Measurements from ENCODE around the gene SMARCD3.

SMARCD3 gene

DNA sequence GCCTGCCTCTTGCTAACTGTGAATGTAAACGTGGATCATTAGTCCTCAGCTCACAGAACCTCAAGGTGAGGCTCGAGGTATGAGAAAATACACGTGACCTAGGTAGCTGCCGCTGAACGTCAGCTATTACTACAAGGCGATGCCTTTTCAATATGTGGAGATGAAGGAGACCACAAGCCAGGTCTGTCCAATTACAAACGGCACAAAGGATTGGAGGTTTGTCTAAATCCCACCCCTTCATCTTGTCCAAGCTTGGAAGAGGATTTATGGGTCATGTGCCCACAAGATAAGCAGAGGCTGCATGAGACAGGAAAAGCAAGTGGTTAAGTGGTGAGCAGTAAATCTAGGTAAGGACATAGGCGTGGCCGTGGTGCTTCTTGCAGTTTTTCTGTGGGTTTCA lies 41.6 kb downstream of the SMARCD3 start:
- FAIRE-seq: no peak

DNA sequence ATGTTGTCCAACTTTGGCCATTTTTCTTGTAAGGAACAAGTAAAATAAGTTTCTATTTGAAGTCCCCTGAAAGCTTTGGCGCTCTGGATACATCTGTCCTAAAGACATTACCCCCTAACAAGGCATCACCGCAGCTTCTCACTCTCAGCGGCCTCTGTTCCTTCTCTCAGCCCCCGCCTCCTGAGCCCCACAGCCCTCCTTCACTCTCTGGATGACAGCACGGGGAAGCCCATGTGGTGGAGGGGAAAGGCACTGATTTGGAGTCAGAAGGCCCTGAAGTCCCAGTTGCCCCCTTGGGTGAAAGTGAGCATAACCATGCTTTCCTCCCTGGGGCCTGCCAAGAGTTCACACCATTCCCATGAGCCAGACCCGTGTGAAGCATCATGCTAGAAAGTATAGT lies 42.8 kb downstream of the SMARCD3 start:
- FAIRE-seq: no peak

DNA sequence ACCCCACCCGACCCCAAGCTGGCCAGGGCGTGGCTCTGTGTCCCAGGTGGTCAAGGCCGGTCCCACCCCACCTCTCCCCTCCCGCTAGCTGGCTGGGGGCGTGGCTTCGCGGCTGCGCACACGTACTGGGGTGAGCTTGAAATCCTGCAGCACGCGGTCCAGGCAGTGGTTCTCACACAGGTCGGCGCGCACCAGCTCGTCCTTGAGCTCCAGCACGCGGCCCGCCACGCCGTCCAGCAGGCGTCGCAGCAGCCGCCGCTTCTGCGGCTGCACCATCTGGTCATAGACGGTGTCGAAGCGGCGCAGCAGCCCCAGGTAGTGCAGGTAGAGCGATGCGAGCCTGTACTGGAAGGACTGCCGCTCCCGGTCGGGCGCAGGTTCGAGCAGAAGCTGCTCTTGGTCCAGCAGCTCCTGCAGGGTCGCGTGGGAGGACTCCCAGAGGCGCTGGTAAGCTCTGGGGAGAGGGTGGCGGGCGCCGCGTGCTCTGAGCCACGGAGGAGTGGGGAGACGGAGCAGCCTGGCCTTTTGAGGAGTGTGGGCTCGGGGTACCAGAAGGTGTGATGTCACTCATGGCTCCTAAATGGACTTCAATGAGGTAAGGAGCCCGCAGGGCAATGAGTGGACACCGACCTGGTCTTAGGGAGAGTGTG lies 44.0 kb downstream of the SMARCD3 start:
- FAIRE-seq: no peak

DNA sequence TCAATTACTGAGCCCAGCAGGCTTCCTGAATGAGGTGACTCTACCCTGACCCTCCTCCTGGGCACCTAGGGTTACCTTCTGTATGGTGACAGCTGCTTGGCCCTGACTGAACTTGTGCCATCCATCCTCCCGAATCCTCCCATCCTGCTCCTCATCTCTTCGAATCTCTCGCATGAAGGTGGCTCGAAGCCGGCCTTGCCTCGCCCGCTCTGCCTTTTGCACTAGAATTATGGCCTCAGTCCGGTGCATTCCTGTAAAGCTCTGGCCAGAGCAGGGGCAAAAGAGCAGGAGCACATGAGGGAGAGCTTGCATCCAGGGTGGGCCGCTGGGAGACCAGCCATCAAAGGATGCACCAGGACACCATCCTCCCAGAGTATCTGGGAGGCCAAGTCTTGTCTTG lies 45.7 kb downstream of the SMARCD3 start:
- no peak for FAIRE-seq

DNA sequence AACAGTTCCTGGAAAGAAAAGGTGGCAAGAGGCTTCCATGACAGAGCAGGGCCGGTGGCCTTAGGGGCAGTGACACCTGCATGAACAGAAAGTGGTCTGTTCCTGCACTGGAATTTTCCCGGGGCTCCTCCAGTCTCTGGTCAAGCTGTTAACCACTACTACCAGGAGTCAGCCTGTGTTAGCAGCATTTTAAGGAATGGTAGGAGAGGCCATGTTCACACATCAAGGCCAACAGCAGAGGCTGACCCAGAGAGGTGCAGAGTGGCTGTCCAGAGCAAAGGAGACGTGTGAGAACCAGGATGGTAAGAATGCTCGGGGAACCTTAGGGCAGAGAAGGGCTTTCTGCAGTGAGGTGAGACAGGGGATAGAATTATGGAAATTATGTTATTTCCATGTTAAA lies 46.7 kb downstream of the SMARCD3 start:
- FAIRE-seq: no peak

DNA sequence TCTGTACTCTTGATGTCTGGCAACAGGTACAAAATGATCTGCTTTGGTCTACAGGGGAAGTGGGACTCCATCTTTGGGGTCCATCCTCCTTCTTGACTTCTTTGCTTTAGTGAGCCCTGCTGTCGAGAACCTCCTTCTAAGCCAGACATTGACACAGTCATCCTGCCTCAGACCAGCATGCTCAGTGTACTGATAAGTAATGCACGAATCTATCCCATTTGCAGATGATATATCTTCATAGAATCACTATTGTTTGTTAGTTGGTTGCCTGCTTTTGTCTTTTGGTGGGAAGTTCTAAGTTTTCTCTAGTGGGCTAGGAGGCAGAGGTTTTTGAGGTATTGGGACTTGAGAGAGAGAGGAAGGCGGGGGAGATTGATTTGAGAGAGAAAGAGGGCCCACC lies 47.1 kb downstream of the SMARCD3 start:
- no peak for FAIRE-seq

DNA sequence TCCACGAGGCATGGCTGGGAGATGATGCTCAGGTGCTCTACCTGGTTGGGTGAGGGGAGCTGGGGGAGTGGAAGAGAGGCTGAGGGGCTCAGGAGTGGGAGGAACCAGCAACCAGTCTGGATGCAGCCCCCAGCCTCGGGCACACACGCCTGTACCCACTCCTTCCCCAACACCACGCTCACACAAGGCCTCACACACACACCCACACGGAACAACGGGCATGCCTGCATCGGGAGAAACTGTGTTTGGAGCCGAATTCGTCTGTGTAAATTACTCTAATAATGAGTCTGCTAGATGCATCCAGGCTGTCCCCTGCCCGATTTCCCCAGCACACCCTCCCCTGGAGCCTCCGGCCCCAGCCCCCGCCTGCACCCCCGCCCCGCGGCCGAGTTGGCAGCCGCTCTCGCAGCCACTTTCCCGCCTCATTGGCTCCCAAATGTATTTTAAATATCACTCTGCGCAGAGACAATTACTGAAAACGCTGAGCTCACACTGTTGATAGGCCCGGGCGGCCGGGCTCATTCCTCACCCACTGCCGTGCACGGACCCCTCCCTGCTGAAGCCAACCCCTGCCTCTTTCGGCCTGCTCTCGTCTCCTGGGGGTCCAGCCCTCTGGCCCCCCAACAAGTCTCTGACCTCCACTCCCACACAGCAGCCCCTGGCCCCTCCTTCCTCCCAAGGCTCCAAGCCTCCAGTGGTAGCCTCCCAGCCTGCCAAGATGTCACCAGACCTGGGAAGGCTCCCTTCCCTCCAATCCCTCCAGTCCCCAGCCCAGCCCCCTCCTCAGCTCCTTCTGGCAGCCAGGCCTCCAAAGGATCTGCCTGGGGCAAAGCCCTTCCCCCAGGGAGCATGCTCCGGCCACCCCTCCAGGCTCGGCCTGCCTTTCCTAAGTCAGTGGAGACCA lies 49.3 kb downstream of the SMARCD3 start:
- no peak for FAIRE-seq

DNA sequence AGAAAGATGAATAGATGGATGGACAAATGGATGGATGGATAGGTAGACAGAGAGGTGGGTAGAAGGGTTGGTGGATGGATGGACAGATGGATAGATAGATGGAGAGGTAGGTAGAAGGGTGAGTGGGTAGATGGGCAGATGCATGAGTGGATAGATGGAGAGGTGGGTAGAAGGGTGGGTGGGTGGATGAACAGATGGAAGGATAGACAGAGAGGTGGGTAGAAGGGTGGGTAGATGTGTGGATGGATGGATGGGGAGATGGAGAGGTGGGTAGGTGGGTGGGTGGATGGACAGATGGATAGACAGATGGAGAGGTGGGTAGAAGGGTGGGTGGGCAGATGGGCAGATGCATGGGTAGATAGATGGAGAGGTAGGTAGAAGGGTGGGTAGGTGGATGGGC lies 50.6 kb downstream of the SMARCD3 start:
- no peak for FAIRE-seq

DNA sequence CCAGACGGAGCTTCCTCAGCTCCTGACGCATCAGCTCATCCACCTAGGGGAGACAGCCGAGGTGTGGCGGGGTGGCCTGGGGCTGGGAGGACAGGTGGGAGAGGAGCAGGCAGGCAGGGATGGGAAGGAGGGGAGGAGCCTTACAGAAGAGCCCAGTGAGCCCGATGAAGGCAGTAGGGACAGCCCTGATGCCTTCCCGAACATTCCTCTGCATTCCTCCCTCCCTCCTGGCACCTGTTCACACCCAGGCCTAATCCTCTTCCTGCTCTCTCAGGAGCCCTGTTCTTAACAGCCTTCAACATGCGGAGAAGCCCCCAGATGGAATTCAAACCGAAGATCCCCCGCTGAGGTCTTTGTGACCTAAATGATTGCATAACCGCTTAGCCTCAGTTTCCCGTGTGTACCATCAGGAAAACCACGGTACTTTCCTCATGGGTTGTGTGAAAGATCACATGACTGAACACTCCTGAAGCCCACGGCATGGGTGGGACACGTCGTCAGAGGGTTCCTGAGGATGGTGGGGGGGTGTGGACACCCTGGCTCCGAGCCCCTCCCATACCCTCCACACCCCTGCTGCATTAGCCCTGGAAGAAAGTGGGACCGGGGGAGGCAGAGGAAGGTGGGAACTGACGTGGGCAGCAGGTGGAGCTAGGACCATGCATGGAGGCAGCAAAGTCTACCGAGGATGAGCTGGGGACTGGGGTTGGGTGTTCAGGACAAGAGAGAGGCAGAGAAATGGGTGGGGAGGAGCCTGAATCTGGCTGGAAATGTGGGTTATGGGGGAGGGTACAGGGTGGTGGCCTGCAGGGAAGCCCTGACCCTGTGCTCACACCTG lies 52.7 kb downstream of the SMARCD3 start:
- no peak for FAIRE-seq

DNA sequence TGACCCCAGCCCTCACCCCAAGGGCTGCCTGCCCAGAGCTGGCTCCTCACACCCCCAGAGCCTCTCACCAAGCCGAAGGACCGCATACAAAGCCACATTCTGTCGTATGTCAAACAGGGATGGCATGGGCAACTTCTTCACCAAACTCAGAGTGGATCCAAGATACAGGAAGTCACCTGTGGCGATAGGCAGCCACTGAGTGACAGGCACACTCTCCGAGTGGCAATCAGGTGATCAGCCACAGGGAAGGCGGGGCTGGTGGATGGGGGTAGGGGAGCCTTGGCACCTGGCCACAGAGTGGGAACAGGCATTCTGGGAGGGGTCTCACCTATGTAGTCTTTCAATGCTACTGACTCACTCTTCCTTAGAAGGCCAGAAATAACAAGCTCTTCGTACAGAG lies 54.3 kb downstream of the SMARCD3 start:
- no peak for FAIRE-seq

DNA sequence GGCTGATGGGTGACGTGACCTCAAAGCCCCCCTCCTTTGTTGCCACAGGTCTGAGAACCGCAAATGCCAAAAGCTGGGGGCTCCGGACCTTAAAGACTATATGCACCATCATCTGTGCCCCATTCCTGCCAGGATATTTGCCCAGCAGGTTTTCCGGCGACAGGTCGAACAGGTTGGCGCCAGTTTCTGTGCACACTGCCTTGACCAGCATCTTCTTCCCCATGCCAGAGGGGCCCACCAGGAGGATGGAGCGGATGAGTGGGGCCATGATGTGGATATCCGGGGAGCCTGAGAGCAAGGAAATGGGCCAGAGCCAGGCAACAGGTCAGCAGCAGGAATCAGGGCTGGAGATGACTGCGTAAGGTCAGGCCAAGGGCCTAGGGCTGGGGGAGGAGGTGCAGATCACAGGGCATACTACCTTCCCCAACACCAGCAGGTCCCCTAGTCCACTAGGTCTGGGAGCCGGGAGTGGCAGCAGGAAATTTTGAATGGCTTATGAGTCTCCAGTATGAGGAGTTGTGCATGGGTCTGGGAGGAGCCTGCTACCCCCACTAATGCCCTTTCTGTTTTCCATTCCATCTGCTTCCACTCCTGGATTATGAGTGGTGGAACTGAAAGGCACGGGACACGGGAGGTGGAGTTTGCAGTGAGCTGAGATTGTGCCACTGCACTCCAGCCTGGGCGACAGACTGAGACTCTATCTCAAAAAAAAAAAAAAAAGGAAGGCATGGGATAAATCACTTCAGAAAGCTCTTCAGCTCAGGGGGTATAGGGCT lies 55.1 kb downstream of the SMARCD3 start:
- no peak for FAIRE-seq

DNA sequence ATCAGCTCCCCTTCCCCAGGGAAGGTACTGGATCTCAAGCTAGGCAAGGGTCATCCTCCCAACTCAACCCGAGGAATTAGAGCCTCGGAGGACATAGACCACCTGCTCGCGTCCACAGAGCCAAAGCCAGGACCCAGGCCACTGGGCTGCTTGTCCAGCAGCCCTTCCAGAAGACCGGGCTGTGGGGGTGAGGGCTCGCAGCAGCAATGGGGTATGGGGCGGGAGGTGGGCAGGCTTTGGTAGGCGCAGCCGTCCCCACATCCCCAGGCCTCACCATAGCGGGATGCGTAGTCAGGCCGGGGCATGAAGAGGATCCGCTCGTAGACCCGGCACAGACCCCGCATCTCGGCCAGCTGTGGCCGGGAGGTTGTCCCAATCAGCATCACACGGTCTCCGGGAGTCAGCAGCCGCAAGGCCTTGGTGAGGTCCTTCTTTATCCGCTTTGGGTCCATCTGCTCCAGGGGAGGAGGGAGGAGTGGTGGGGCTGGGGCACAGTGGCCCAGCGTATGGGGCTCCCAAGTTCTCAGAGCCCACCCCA lies 56.4 kb downstream of the SMARCD3 start:
- no peak for FAIRE-seq

DNA sequence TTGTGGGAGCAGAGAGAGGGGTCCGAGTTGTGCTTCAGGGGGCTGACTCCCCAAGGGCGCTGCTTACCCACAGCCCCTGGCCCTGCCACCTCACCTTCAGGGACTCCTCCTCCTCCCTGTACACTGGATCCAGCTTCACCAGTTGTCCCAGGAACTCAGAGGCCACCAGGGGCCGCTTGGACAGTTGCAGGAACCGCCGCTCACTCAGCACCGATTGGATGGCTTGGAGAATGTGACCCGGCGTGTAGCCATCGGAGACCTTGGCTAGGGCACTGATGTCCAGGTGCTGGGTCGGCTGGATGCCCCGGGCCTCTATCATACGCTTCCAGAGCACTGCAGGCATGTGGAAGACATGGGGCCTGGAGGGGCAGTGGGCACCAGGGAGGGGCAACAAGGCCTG lies 57.0 kb downstream of the SMARCD3 start:
- FAIRE-seq: no peak

DNA sequence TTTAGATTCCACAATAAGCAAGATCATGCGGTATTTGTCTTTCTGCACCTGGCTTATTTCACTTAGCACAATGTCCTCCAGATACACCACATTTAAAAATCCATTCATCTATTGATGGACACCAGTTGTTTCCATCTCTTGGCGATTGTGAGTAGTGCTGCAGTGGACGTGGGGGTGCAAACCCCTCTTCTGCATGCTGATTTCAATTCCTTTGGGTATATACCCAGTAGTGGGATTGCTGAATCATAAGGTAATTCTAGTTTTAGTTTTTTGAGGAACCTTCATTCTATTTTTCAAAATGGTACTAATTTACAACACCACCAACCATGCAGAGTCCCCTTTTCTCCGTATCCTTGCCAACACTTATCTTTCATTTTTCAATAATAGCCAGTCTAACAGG lies 59.5 kb downstream of the SMARCD3 start:
- no peak for FAIRE-seq
